A549 (cell line): Measurements from ENCODE around the gene OR52J3.

Source experiments
- CHD2 ChIP-seq: fragments of 150-350 bp; IDR thresholded peaks from 2 replicates; pipeline ENCODE4 v1.6.1; 2014; ENCODE audit warnings: low read length; ENCODE audit not compliant: partially characterized antibody
- CTCF ChIP-seq: fragments of >200 bp; sonication (Bioruptor Twin); formaldehyde crosslinking; IDR thresholded peaks from 3 replicates; pipeline ENCODE4 v1.5.1; 2016
- EP300 ChIP-seq, 2 experiments: fragments of >200 bp; sonication (Bioruptor Twin); formaldehyde crosslinking; IDR thresholded peaks; 2 replicates in 1 of 2; 3 replicates in 1 of 2; pipeline ENCODE4 v1.6.1; 2016 to 2017
- JUN ChIP-seq, 2 experiments: fragments of >200 bp; sonication (Bioruptor Twin); formaldehyde crosslinking; IDR thresholded peaks; 2 replicates in 1 of 2; 3 replicates in 1 of 2; pipeline ENCODE4 v1.6.1; 2016 to 2017
- KDM5A ChIP-seq: fragments of 200-600 bp; sonication (generic); IDR thresholded peaks from 2 replicates; pipeline ENCODE4 v1.6.1; 2016; ENCODE audit warnings: antibody characterized with exemption, mild to moderate bottlenecking
- PBX3 ChIP-seq: IDR thresholded peaks from 2 replicates; pipeline ENCODE4 v1.6.1; 2012
- POLR2A ChIP-seq: IDR thresholded peaks from 2 replicates; pipeline ENCODE4 v1.6.1; 2012; ENCODE audit warnings: mild to moderate bottlenecking, low read length
- RAD21 ChIP-seq, 2 experiments: fragments of >200 bp in 1 of 2; sonication (Bioruptor Twin) in 1 of 2; formaldehyde crosslinking in 1 of 2; IDR thresholded peaks in 1 of 2; conservative IDR thresholded peaks in 1 of 2; 2 replicates in 1 of 2; 3 replicates in 1 of 2; pipeline ENCODE4 v1.6.1; 2012 to 2018; ENCODE audit warnings: inconsistent platforms in 1 of 2
- REST ChIP-seq: fragments of 200-600 bp; sonication (generic); IDR thresholded peaks from 2 replicates; pipeline ENCODE4 v1.6.1; 2016; ENCODE audit warnings: antibody characterized with exemption, mild to moderate bottlenecking, moderate library complexity
- RFX5 ChIP-seq: fragments of 450-650 bp; IDR thresholded peaks from 2 replicates; pipeline ENCODE4 v1.7.1; 2014; ENCODE audit warnings: antibody characterized with exemption, mild to moderate bottlenecking, moderate library complexity
- SREBF2 ChIP-seq: fragments of 450-650 bp; IDR thresholded peaks from 2 replicates; pipeline ENCODE4 v1.6.1; 2014; ENCODE audit warnings: mild to moderate bottlenecking, moderate library complexity

- TF ChIP-seq POLR2A = no peak
- no peak for TF ChIP-seq REST
- TF ChIP-seq CHD2 = no peak
- TF ChIP-seq RFX5 = no peak
- TF ChIP-seq JUN (IDR thresholded peaks at IDR 0.05) = no peak
- no peak for TF ChIP-seq SREBF2
- no peak for TF ChIP-seq CTCF
- TF ChIP-seq KDM5A = no peak
- no peak for TF ChIP-seq EP300 (IDR thresholded peaks at IDR 0.05)
- TF ChIP-seq PBX3 = no peak
- no peak for TF ChIP-seq RAD21 (conservative IDR thresholded peaks at IDR 0.05 in 1 of 2, IDR thresholded peaks at IDR 0.05 in 1 of 2)
Measured at GRCh38 chr11:5092821-5093585, 46.7 kb downstream of the OR52J3 start.
